Measurements from ENCODE around the gene SHCBP1L. TPM values are rescaled to one million over a fixed set of nuclear protein-coding genes. Genes with fewer than 3 reads are reported as not detected.
A peak's percentile ranks its signal among the peaks of the same experiment; 100 is the strongest.

Gene SHCBP1L
- 0.03 TPM for polyA plus RNA-seq
- long read RNA-seq, donor 1, result 0 reads
- long read RNA-seq, donor 2, result 0 reads
- long read RNA-seq, donor 3, result 0 reads
- long read RNA-seq, donor 4, result 0 reads
- long read RNA-seq, donor 5, result 0 reads
- long read RNA-seq, donor 6, result 0 reads
- long read RNA-seq, donor 7, result 0 reads
- long read RNA-seq, donor 8, result 0 reads
- long read RNA-seq, donor 9, result 0 reads
- long read RNA-seq, donor 10, result 0 reads
- long read RNA-seq, donor 11, result 0 reads

- Histone ChIP-seq H3K27ac (ENCODE audit: low read length) (no peak within 1 kb of the TSS), H3K36me3 (ENCODE audit: control insufficient read depth, insufficient read depth, low read length) (no peaks in the 10 kb centered on the region), H3K9me3 (ENCODE audit: control insufficient read depth, low read depth, low read length) (peaks cover 9% of the 10 kb centered on the region), H3K27me3 (ENCODE audit: control insufficient read depth, insufficient read depth, low read length) (peaks cover 21% of the 10 kb centered on the region), H3K4me1 (ENCODE audit: control insufficient read depth, insufficient read depth, low read length) (peaks cover 2% of the 10 kb centered on the region), H3K4me3 (ENCODE audit: low read length) (no peak within 1 kb of the TSS)
- no CpG with 5 or more reads among the region's 79 CpGs for WGBS (ENCODE audit: insufficient coverage, low lambda C conversion rate)
- peak in 1 of 2 donors; percentile 25 for DNase-seq
Observed at GRCh38 chr1:182952677-182953444, at the start of gene SHCBP1L. TSS of gene SHCBP1L (minus strand) at chr1:182953166. CDS start at chr1:182953133, 33 bp downstream.

GRCh38 chr1:183002267-183002666 lies 49.3 kb upstream of the SHCBP1L start:
- H3K4me1 ChIP-seq (ENCODE audit: control insufficient read depth, insufficient read depth, low read length), result peaks cover 8% of the 10 kb centered on the region
- H3K27me3 ChIP-seq (ENCODE audit: control insufficient read depth, insufficient read depth, low read length), result no peaks in the 10 kb centered on the region
- no peaks in the 10 kb centered on the region for H3K36me3 ChIP-seq (ENCODE audit: control insufficient read depth, insufficient read depth, low read length)
- H3K9me3 ChIP-seq (ENCODE audit: control insufficient read depth, low read depth, low read length), result no peaks in the 10 kb centered on the region
- DNase-seq, result no peak
- no peak overlapping the region for H3K4me3 ChIP-seq (ENCODE audit: low read length)
- H3K27ac ChIP-seq (ENCODE audit: low read length), result peak overlapping the region; percentile 18

- Histone ChIP-seq H3K27ac (ENCODE audit: low read length) (no peak overlapping the region), H3K4me1 (ENCODE audit: control insufficient read depth, insufficient read depth, low read length) (peaks cover 8% of the 10 kb centered on the region), H3K9me3 (ENCODE audit: control insufficient read depth, low read depth, low read length) (no peaks in the 10 kb centered on the region), H3K36me3 (ENCODE audit: control insufficient read depth, insufficient read depth, low read length) (no peaks in the 10 kb centered on the region), H3K27me3 (ENCODE audit: control insufficient read depth, insufficient read depth, low read length) (no peaks in the 10 kb centered on the region), H3K4me3 (ENCODE audit: low read length) (no peak overlapping the region)
- 100% methylated on average over 1 of the region's 4 CpGs for WGBS (ENCODE audit: insufficient coverage, low lambda C conversion rate)
- no peak for DNase-seq
Observed at GRCh38 chr1:183000167-183000962, 47.4 kb upstream of the SHCBP1L start.

- no peaks in the 10 kb centered on the region for H3K27me3 ChIP-seq (ENCODE audit: control insufficient read depth, insufficient read depth, low read length)
- no peaks in the 10 kb centered on the region for H3K36me3 ChIP-seq (ENCODE audit: control insufficient read depth, insufficient read depth, low read length)
- no peak for DNase-seq
- no peaks in the 10 kb centered on the region for H3K9me3 ChIP-seq (ENCODE audit: control insufficient read depth, low read depth, low read length)
- H3K27ac ChIP-seq (ENCODE audit: low read length), result no peak overlapping the region
- no peak overlapping the region for H3K4me3 ChIP-seq (ENCODE audit: low read length)
- H3K4me1 ChIP-seq (ENCODE audit: control insufficient read depth, insufficient read depth, low read length), result peaks cover 8% of the 10 kb centered on the region
Observed at GRCh38 chr1:182998482-182998881, 45.5 kb upstream of the SHCBP1L start.

- Histone ChIP-seq H3K4me1 (ENCODE audit: control insufficient read depth, insufficient read depth, low read length) (no peaks in the 10 kb centered on the region), H3K9me3 (ENCODE audit: control insufficient read depth, low read depth, low read length) (no peaks in the 10 kb centered on the region)
- WGBS (ENCODE audit: insufficient coverage, low lambda C conversion rate), result no CpG with 5 or more reads among the region's 1 CpG
Observed at GRCh38 chr1:182996816-182997215, 43.9 kb upstream of the SHCBP1L start.

GRCh38 chr1:182995894-182996293 lies 42.9 kb upstream of the SHCBP1L start:
- H3K36me3 ChIP-seq (ENCODE audit: control insufficient read depth, insufficient read depth, low read length), result no peaks in the 10 kb centered on the region
- H3K4me3 ChIP-seq (ENCODE audit: low read length), result no peak overlapping the region
- DNase-seq, result no peak
- H3K27me3 ChIP-seq (ENCODE audit: control insufficient read depth, insufficient read depth, low read length), result no peaks in the 10 kb centered on the region
- H3K9me3 ChIP-seq (ENCODE audit: control insufficient read depth, low read depth, low read length), result no peaks in the 10 kb centered on the region
- no peak overlapping the region for H3K27ac ChIP-seq (ENCODE audit: low read length)
- no peaks in the 10 kb centered on the region for H3K4me1 ChIP-seq (ENCODE audit: control insufficient read depth, insufficient read depth, low read length)
- WGBS (ENCODE audit: insufficient coverage, low lambda C conversion rate), result 100% methylated on average over 1 of the region's 4 CpGs

More at GRCh38 chr1:182996816-182997215, 43.9 kb upstream of the SHCBP1L start:
- Histone ChIP-seq H3K4me3 (ENCODE audit: low read length) (no peak overlapping the region), H3K27ac (ENCODE audit: low read length) (no peak overlapping the region), H3K36me3 (ENCODE audit: control insufficient read depth, insufficient read depth, low read length) (no peaks in the 10 kb centered on the region), H3K27me3 (ENCODE audit: control insufficient read depth, insufficient read depth, low read length) (no peaks in the 10 kb centered on the region)
- DNase-seq, result no peak

GRCh38 chr1:182993746-182994145 lies 40.8 kb upstream of the SHCBP1L start:
- Histone ChIP-seq H3K9me3 (ENCODE audit: control insufficient read depth, low read depth, low read length) (no peaks in the 10 kb centered on the region), H3K36me3 (ENCODE audit: control insufficient read depth, insufficient read depth, low read length) (no peaks in the 10 kb centered on the region), H3K27me3 (ENCODE audit: control insufficient read depth, insufficient read depth, low read length) (no peaks in the 10 kb centered on the region), H3K4me3 (ENCODE audit: low read length) (no peak overlapping the region), H3K27ac (ENCODE audit: low read length) (no peak overlapping the region), H3K4me1 (ENCODE audit: control insufficient read depth, insufficient read depth, low read length) (no peaks in the 10 kb centered on the region)
- DNase-seq, result no peak

GRCh38 chr1:182990413-182991144 lies 37.6 kb upstream of the SHCBP1L start:
- H3K27me3 ChIP-seq (ENCODE audit: control insufficient read depth, insufficient read depth, low read length), result no peaks in the 10 kb centered on the region
- no peaks in the 10 kb centered on the region for H3K36me3 ChIP-seq (ENCODE audit: control insufficient read depth, insufficient read depth, low read length)
- no peaks in the 10 kb centered on the region for H3K4me1 ChIP-seq (ENCODE audit: control insufficient read depth, insufficient read depth, low read length)
- H3K27ac ChIP-seq (ENCODE audit: low read length), result no peak overlapping the region
- no peak overlapping the region for H3K4me3 ChIP-seq (ENCODE audit: low read length)
- WGBS (ENCODE audit: insufficient coverage, low lambda C conversion rate), result 90% methylated on average over 3 of the region's 7 CpGs
- no peak for DNase-seq
- H3K9me3 ChIP-seq (ENCODE audit: control insufficient read depth, low read depth, low read length), result no peaks in the 10 kb centered on the region

GRCh38 chr1:182985876-182986275 lies 32.9 kb upstream of the SHCBP1L start:
- no peak for DNase-seq
- 100% methylated on average over 1 of the region's 1 CpG for WGBS (ENCODE audit: insufficient coverage, low lambda C conversion rate)

GRCh38 chr1:182984621-182985020 lies 31.7 kb upstream of the SHCBP1L start:
- no peak overlapping the region for H3K27ac ChIP-seq (ENCODE audit: low read length)
- no peaks in the 10 kb centered on the region for H3K4me1 ChIP-seq (ENCODE audit: control insufficient read depth, insufficient read depth, low read length)
- WGBS (ENCODE audit: insufficient coverage, low lambda C conversion rate), result no CpG with 5 or more reads among the region's 1 CpG
- no peaks in the 10 kb centered on the region for H3K27me3 ChIP-seq (ENCODE audit: control insufficient read depth, insufficient read depth, low read length)
- H3K9me3 ChIP-seq (ENCODE audit: control insufficient read depth, low read depth, low read length), result no peaks in the 10 kb centered on the region
- H3K36me3 ChIP-seq (ENCODE audit: control insufficient read depth, insufficient read depth, low read length), result no peaks in the 10 kb centered on the region
- DNase-seq, result no peak
- no peak overlapping the region for H3K4me3 ChIP-seq (ENCODE audit: low read length)

More at GRCh38 chr1:182985876-182986275, 32.9 kb upstream of the SHCBP1L start:
- no peaks in the 10 kb centered on the region for H3K27me3 ChIP-seq (ENCODE audit: control insufficient read depth, insufficient read depth, low read length)
- no peak overlapping the region for H3K4me3 ChIP-seq (ENCODE audit: low read length)
- H3K36me3 ChIP-seq (ENCODE audit: control insufficient read depth, insufficient read depth, low read length), result no peaks in the 10 kb centered on the region
- H3K27ac ChIP-seq (ENCODE audit: low read length), result no peak overlapping the region
- H3K4me1 ChIP-seq (ENCODE audit: control insufficient read depth, insufficient read depth, low read length), result no peaks in the 10 kb centered on the region
- no peaks in the 10 kb centered on the region for H3K9me3 ChIP-seq (ENCODE audit: control insufficient read depth, low read depth, low read length)

Data from large intestine (tissue), 12 donors.